MM.1S (cell line): ENCODE data around the gene ROR2.

Experiments used
- DNase-seq: peaks from one replicate; pipeline ENCODE4 v3.0.0-alpha.2; 2015
- H2AFZ ChIP-seq: fragments of 300-600 bp; sonication (generic); 2 replicates; pipeline ENCODE4 v1.6.0; 2016; ENCODE audit warnings: antibody characterized with exemption, low read length
- H3F3A ChIP-seq: fragments of 300-600 bp; sonication (generic); 2 replicates; pipeline ENCODE4 v1.6.1; 2016; ENCODE audit warnings: mild to moderate bottlenecking, antibody characterized with exemption, low read length, moderate library complexity, mixed read lengths; ENCODE audit not compliant: insufficient read depth
- H3K27ac ChIP-seq: fragments of 300-600 bp; sonication (generic); 2 replicates; pipeline ENCODE4 v1.5.1; 2016; ENCODE audit warnings: mild to moderate bottlenecking, low read length
- H3K27me3 ChIP-seq: fragments of 300-600 bp; sonication (generic); replicated peaks from 2 replicates; pipeline ENCODE4 v1.6.0; 2016; ENCODE audit warnings: low read length; ENCODE audit not compliant: insufficient read depth
- H3K36me3 ChIP-seq: fragments of 300-600 bp; sonication (generic); replicated peaks from 2 replicates; pipeline ENCODE4 v1.6.1; 2016; ENCODE audit warnings: mild to moderate bottlenecking, low read length, mixed read lengths; ENCODE audit not compliant: insufficient read depth
- H3K4me1 ChIP-seq: fragments of 300-600 bp; sonication (generic); 2 replicates; pipeline ENCODE4 v1.6.1; 2016; ENCODE audit warnings: low read length, mixed read lengths
- H3K4me2 ChIP-seq: fragments of 300-600 bp; sonication (generic); 2 replicates; pipeline ENCODE4 v1.6.0; 2016; ENCODE audit warnings: low read depth, low read length
- H3K4me3 ChIP-seq: fragments of 300-600 bp; sonication (generic); 2 replicates; pipeline ENCODE4 v1.5.1; 2016; ENCODE audit warnings: low read length, mixed read lengths
- H3K79me2 ChIP-seq: fragments of 300-600 bp; sonication (generic); 2 replicates; pipeline ENCODE4 v1.6.1; 2016; ENCODE audit warnings: mixed run types, low read length, mixed read lengths
- H3K9ac ChIP-seq: fragments of 300-600 bp; sonication (generic); 2 replicates; pipeline ENCODE4 v1.6.1; 2016; ENCODE audit warnings: low read length, mixed read lengths
- H3K9me2 ChIP-seq: fragments of 300-600 bp; sonication (generic); replicated peaks from 2 replicates; pipeline ENCODE4 v1.6.1; 2016; ENCODE audit warnings: mild to moderate bottlenecking, low read length, mixed read lengths; ENCODE audit not compliant: insufficient read depth
- H3K9me3 ChIP-seq: fragments of 300-600 bp; sonication (generic); replicated peaks from 2 replicates; pipeline ENCODE4 v1.6.1; 2016; ENCODE audit warnings: mild to moderate bottlenecking, low read length, mixed read lengths; ENCODE audit not compliant: insufficient read depth
- H4K20me1 ChIP-seq: fragments of 300-600 bp; sonication (generic); 2 replicates; pipeline ENCODE4 v1.6.1; 2016; ENCODE audit warnings: mild to moderate bottlenecking, low read length, moderate library complexity, mixed read lengths; ENCODE audit not compliant: insufficient read depth
- EZH2 ChIP-seq: fragments of 300-600 bp; sonication (generic); optimal IDR thresholded peaks from 2 replicates; pipeline ENCODE3; 2017; ENCODE audit warnings: low read depth, mild to moderate bottlenecking, antibody characterized with exemption, low read length, mixed read lengths
- EZH2phosphoT487 ChIP-seq: fragments of 300-600 bp; sonication (generic); IDR thresholded peaks from 2 replicates; pipeline ENCODE4 v1.6.1; 2018; ENCODE audit warnings: antibody characterized with exemption, low read length
- TF ChIP-seq, protein P1 (sequence below): fragments of 300-600 bp; sonication (generic); IDR thresholded peaks from 2 replicates; pipeline ENCODE4 v1.5.1; 2016; ENCODE audit warnings: antibody characterized with exemption, low read length, mixed read lengths

Gene ROR2

DNA sequence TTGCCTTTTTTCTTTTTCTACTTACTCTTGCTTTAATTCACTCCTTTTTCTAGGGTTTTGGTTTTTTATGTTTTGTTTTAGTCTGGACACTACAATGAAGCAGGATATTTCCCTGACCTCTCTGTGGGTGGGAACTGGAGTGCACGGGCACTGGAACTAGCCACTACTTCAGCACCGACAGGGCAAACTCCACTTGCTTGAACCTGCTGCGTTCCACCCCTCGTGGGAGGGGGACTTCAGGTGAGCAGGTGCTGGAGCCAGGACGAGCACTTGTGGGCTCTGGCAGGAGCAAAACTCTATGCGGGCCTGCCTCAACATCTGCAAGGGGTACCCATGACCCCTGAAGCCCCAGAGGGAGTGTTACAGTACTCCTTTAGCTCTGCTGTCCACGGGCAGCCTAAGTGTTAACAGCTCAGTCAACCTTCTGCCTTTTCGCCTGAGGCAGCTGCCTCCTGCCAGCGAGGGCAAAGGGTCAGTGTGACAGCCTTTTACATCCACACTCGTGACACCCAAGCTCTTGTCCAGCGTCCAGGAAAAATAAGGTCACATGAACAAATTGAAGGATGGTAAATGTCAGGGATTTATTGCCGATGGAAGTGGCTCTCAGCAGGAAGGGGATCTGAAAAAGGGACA, 382.3 kb downstream of the ROR2 start:
- Histone ChIP-seq H3K9me3 (no peaks in the 10 kb centered on the region), H3K9me2 (no peaks in the 10 kb centered on the region), H3F3A (no peaks in the 10 kb centered on the region), H3K4me3 (no peak overlapping the region), H2AFZ (no peak overlapping the region), H3K36me3 (no peaks in the 10 kb centered on the region), H3K9ac (no peak overlapping the region), H3K4me2 (no peak overlapping the region), H3K79me2 (no peaks in the 10 kb centered on the region), H3K27ac (no peak overlapping the region), H3K4me1 (no peaks in the 10 kb centered on the region), H3K27me3 (no peaks in the 10 kb centered on the region), H4K20me1 (no peaks in the 10 kb centered on the region)
- TF ChIP-seq EZH2 (no peak), EZH2phosphoT487 (no peak)
- TF ChIP-seq, protein P1, sequence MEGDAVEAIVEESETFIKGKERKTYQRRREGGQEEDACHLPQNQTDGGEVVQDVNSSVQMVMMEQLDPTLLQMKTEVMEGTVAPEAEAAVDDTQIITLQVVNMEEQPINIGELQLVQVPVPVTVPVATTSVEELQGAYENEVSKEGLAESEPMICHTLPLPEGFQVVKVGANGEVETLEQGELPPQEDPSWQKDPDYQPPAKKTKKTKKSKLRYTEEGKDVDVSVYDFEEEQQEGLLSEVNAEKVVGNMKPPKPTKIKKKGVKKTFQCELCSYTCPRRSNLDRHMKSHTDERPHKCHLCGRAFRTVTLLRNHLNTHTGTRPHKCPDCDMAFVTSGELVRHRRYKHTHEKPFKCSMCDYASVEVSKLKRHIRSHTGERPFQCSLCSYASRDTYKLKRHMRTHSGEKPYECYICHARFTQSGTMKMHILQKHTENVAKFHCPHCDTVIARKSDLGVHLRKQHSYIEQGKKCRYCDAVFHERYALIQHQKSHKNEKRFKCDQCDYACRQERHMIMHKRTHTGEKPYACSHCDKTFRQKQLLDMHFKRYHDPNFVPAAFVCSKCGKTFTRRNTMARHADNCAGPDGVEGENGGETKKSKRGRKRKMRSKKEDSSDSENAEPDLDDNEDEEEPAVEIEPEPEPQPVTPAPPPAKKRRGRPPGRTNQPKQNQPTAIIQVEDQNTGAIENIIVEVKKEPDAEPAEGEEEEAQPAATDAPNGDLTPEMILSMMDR: no peak
- DNase-seq: no peak

DNA sequence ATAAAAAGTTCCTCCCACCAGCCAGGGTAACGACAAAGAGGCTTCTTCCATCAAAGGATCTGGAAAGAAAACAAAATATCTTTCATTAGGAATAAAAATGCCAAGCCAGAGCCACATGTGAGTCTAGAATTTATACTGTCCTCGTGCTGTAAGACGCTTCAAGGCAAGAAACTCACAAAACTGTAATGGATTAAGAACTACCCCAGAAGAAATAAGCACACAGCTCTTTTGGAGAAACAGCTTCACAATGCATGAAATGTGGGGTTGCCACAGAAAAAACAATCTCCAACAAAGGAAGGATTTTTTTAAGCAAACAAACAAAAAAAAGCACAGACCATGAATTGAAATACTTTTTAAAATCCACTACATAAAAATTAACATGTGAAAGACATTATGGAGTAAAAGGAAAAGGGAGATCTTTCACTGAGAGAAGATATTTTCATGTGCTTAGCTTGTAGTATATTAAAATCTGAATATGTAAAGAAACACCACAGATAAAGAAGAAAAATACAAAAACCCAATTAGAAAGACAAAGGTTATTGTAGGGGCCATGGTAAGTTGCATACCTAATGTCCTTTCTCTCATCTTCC, 385.9 kb downstream of the ROR2 start:
- Histone ChIP-seq H3K27me3 (no peaks in the 10 kb centered on the region), H3K9ac (no peak overlapping the region), H3K4me1 (no peaks in the 10 kb centered on the region), H4K20me1 (no peaks in the 10 kb centered on the region), H3K27ac (no peak overlapping the region), H3F3A (no peaks in the 10 kb centered on the region), H3K9me3 (no peaks in the 10 kb centered on the region), H3K79me2 (no peaks in the 10 kb centered on the region), H3K9me2 (no peaks in the 10 kb centered on the region), H3K4me2 (no peak overlapping the region), H3K4me3 (no peak overlapping the region), H3K36me3 (no peaks in the 10 kb centered on the region), H2AFZ (no peak overlapping the region)
- no peak for DNase-seq
- TF ChIP-seq, protein P1: no peak
- TF ChIP-seq EZH2phosphoT487: no peak
- TF ChIP-seq EZH2: no peak

DNA sequence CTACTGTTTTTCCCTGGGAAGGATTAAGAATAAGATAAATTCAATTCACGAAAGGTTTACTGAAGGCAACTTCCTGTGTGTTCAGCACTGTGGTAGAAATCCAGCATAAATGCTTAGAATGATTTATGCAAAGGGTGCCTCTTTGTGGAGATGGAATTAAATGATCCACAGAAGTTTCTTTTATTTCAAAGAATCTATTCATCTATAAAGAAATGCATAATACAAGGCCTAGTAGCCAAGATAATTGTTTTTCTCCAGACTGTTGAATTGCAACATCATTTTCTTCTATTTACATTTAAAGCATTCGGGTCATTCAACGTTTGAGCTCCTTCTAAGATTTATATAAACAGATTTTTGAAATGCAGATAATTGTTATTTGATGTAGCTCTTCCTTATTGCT, 387.6 kb downstream of the ROR2 start:
- no peaks in the 10 kb centered on the region for H3K9me2 ChIP-seq
- no peaks in the 10 kb centered on the region for H3F3A ChIP-seq
- H4K20me1 ChIP-seq: no peaks in the 10 kb centered on the region
- H2AFZ ChIP-seq: no peak overlapping the region
- H3K27ac ChIP-seq: no peak overlapping the region
- no peaks in the 10 kb centered on the region for H3K36me3 ChIP-seq
- no peaks in the 10 kb centered on the region for H3K9me3 ChIP-seq
- DNase-seq: no peak
- TF ChIP-seq, protein P1: no peak
- TF ChIP-seq EZH2 (no peak), EZH2phosphoT487 (no peak)
- H3K27me3 ChIP-seq: no peaks in the 10 kb centered on the region
- H3K9ac ChIP-seq: no peak overlapping the region
- no peak overlapping the region for H3K4me3 ChIP-seq
- no peak overlapping the region for H3K4me2 ChIP-seq
- H3K4me1 ChIP-seq: no peaks in the 10 kb centered on the region
- no peaks in the 10 kb centered on the region for H3K79me2 ChIP-seq
